Tibial artery (tissue), 4 donors: ENCODE measurements around the gene ATPAF1.

Experiments
- DNase-seq, 2 donors: peaks; one replicate each; pipeline ENCODE4 v3.0.0-alpha.2; 2019
- H3K27ac ChIP-seq, 2 donors: fragments of 200-600 bp; sonication (generic) in 1 of 2; 1 replicate in 1 of 2; 2 replicates in 1 of 2; pipeline ENCODE4 v1.5.1; 2018 to 2019; ENCODE audit warnings: mild to moderate bottlenecking in 1 of 2
- H3K27me3 ChIP-seq, 2 donors: fragments of 200-600 bp; sonication (generic) in 1 of 2; one replicate each; pipeline versions ENCODE4 v1.5.1 to v1.6.0; 2016 to 2019
- H3K36me3 ChIP-seq, 3 donors: fragments of 200-600 bp; sonication (generic) in 2 of 3; one replicate each; pipeline ENCODE4 v1.5.1; 2016 to 2019; ENCODE audit warnings: mild to moderate bottlenecking in 2 of 3
- H3K4me1 ChIP-seq, 4 donors: fragments of 200-600 bp; sonication (generic) in 2 of 4; 1 replicate in 3 of 4; 2 replicates in 1 of 4; pipeline ENCODE4 v1.5.1; 2016 to 2019
- H3K4me3 ChIP-seq, 2 donors: fragments of 200-600 bp; sonication (generic) in 1 of 2; 1 replicate in 1 of 2; 2 replicates in 1 of 2; pipeline ENCODE4 v1.5.1; 2018 to 2019; ENCODE audit warnings: mild to moderate bottlenecking in 2 of 2
- H3K9me3 ChIP-seq, 3 donors: fragments of 200-600 bp; sonication (generic) in 1 of 3; one replicate each; pipeline ENCODE4 v1.5.1; 2016 to 2019
- CTCF ChIP-seq, 2 experiments: fragments of 200-600 bp in 1 of 2; fragments of 450-650 bp in 1 of 2; IDR thresholded peaks; one replicate each; pipeline ENCODE4 v1.5.1; 2017 to 2019; ENCODE audit warnings: antibody characterized with exemption in 2 of 2, mild to moderate bottlenecking in 1 of 2, moderate library complexity in 1 of 2
- intact Hi-C: fragments of 100-400 bp; cut with DNase I; formaldehyde crosslinking; loops from one replicate; pipeline ENCODE4 v1.15.0; 2023; ENCODE audit warnings: low total_unique reads

ATPAF1 gene

GRCh38 chr1:46639547-46639946 lies 28.6 kb downstream of the ATPAF1 start:
- peaks cover 20 to 42% (median 39%) of the 10 kb centered on the region in 3 donors for H3K36me3 ChIP-seq
- no peaks in the 10 kb centered on the region for H3K9me3 ChIP-seq
- no peak for DNase-seq
- no peaks in the 10 kb centered on the region for H3K27me3 ChIP-seq
- H3K4me1 ChIP-seq: peaks cover 0 to 53% (median 14%) of the 10 kb centered on the region in 4 donors
- TF ChIP-seq CTCF (IDR thresholded peaks at IDR 0.05): no peak
- H3K4me3 ChIP-seq: no peak overlapping the region
- intact Hi-C loops: no loop called here
- H3K27ac ChIP-seq: peak overlapping the region in 1 of 2 donors; percentile 27

- H3K9me3 ChIP-seq: no peaks in the 10 kb centered on the region
- no peak for DNase-seq
- H3K4me1 ChIP-seq: peaks cover 0 to 53% (median 14%) of the 10 kb centered on the region in 4 donors
- peak overlapping the region in 1 of 2 donors; percentile 27 for H3K27ac ChIP-seq
- H3K4me3 ChIP-seq: no peak overlapping the region
- H3K27me3 ChIP-seq: no peaks in the 10 kb centered on the region
- peaks cover 25 to 48% (median 46%) of the 10 kb centered on the region in 3 donors for H3K36me3 ChIP-seq
- intact Hi-C loops: no loop called here
- no peak for TF ChIP-seq CTCF (IDR thresholded peaks at IDR 0.05)
Measured at GRCh38 chr1:46638921-46639320, 29.2 kb downstream of the ATPAF1 start.

- peaks cover 0 to 40% (median 13%) of the 10 kb centered on the region in 4 donors for H3K4me1 ChIP-seq
- intact Hi-C loops: no loop called here
Measured at GRCh38 chr1:46637444-46638083, 30.6 kb downstream of the ATPAF1 start.

GRCh38 chr1:46635205-46635604 lies 33.0 kb downstream of the ATPAF1 start:
- DNase-seq: no peak
- peaks cover 0 to 35% (median 13%) of the 10 kb centered on the region in 4 donors for H3K4me1 ChIP-seq
- no peaks in the 10 kb centered on the region for H3K27me3 ChIP-seq
- H3K36me3 ChIP-seq: peaks cover 46 to 66% (median 58%) of the 10 kb centered on the region in 3 donors
- H3K27ac ChIP-seq: no peak overlapping the region
- no peaks in the 10 kb centered on the region for H3K9me3 ChIP-seq
- no peak overlapping the region for H3K4me3 ChIP-seq
- intact Hi-C loops: no loop called here
- TF ChIP-seq CTCF (IDR thresholded peaks at IDR 0.05): no peak

More at GRCh38 chr1:46637444-46638083, 30.6 kb downstream of the ATPAF1 start:
- no peak for DNase-seq
- Histone ChIP-seq H3K27ac (peak overlapping the region; percentile 66 to 74), H3K27me3 (no peaks in the 10 kb centered on the region), H3K9me3 (no peaks in the 10 kb centered on the region), H3K36me3 (peaks cover 33 to 53% (median 49%) of the 10 kb centered on the region in 3 donors), H3K4me3 (no peak overlapping the region)
- no peak for TF ChIP-seq CTCF (IDR thresholded peaks at IDR 0.05)

- no peaks in the 10 kb centered on the region for H3K4me1 ChIP-seq
- peaks cover 43 to 67% (median 54%) of the 10 kb centered on the region in 3 donors for H3K36me3 ChIP-seq
- no peaks in the 10 kb centered on the region for H3K9me3 ChIP-seq
- intact Hi-C loops: no loop called here
- H3K27me3 ChIP-seq: no peaks in the 10 kb centered on the region
- no peak overlapping the region for H3K27ac ChIP-seq
- H3K4me3 ChIP-seq: no peak overlapping the region
- TF ChIP-seq CTCF (IDR thresholded peaks at IDR 0.05): no peak
- DNase-seq: no peak
Measured at GRCh38 chr1:46630719-46631118, 37.4 kb downstream of the ATPAF1 start.
